GM19099 (cell line): ENCODE results near the gene IFNG.

Experiments
- POLR2A ChIP-seq: IDR thresholded peaks from 3 replicates; pipeline ENCODE4 v1.6.1; 2011; ENCODE audit warnings: low read depth; ENCODE audit not compliant: insufficient read length; ENCODE audit errors: extremely low read depth

Gene IFNG

GRCh38 chr12:68175557-68176061, 16.1 kb upstream of the IFNG start:
- no peak for TF ChIP-seq POLR2A

DNA sequence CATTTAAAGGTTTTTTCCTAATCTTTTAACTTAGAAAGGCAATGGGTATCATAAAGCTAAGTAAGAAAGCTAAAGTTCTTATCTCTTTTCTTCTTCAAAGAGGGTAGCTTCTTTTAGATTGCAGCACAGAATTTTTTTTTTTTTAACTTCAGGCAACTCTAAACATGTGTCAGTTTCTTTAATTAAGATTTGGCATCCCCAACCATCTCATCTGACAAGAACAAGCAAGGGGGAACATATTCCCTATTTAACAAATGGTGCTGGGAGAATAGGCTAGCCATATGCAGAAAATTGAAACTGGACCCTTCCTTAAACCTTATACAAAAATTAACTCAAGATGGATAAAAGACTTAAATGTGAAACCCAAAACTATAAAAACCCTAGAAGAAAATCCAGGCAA, 14.3 kb upstream of the IFNG start:
- no peak for TF ChIP-seq POLR2A

GRCh38 chr12:68170726-68171125, 11.2 kb upstream of the IFNG start:
- TF ChIP-seq POLR2A, result no peak

- TF ChIP-seq POLR2A, result no peak
Observed at GRCh38 chr12:68169213-68169889, 9.8 kb upstream of the IFNG start.

DNA sequence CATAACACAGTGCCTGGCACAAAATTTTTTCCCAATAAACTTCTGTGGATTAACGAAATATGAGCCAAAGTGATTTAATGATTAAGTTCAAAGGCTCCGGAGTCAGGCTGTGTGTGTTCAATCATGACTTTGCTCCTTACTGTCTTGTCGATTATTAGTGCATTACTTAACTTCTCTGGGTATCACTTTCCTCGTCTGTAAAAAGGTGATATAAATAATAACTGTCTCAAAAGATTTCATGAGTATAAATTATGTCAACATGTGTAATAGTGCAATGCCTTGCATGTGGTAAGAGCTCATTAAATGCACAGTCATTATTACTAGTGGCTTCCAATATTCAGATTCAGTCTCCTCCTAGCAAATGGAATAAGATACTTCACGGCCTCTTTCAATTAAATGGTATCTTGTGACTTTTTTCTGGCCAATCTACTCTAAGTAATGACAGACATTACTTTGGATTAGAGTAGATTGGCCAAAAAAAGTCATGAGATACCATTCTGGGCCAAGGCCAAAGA, 6.8 kb upstream of the IFNG start:
- no peak for TF ChIP-seq POLR2A

DNA sequence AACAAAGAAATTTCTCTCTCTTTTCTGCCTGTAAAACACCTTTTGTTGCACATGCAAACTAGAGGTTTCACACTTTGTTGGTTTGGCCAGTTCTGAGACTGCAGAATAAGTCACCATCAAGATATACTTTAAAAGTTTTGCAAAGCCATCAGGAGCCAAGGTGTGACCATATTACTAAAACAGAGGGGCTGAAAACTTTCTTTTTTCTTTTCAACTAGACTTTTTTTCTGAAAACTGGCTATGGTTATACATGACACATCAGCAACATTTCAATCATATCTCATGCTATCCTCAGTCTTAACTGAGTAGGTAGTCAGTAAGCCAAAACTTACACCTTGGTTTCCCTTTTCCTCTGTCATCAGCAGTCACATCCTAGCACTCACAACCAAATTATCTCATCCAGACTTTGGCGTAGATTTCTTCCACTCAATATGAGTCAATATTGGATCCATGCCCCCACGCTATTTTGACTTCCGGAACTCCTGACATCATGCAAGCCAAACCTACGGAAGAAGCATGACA, 4.1 kb upstream of the IFNG start:
- TF ChIP-seq POLR2A, result no peak

DNA sequence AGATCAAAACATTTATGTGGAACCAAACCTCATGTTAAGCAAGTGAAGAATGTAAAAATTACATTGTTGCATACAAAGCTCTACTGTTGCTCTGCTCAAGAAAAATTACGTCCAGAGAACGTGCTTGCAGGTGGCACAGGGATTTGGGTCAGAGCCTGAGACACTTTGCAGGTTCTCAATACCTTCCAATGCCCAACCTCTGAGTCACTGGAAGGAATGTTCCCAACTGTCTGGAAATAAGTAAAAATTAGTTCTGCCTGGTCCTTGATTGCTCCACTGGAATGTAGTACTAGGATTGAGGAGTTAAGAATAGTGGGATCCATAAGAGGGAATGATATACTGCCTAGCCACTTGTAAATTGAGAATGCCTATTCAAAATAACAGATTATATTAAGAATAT, 2.8 kb upstream of the IFNG start:
- no peak for TF ChIP-seq POLR2A

DNA sequence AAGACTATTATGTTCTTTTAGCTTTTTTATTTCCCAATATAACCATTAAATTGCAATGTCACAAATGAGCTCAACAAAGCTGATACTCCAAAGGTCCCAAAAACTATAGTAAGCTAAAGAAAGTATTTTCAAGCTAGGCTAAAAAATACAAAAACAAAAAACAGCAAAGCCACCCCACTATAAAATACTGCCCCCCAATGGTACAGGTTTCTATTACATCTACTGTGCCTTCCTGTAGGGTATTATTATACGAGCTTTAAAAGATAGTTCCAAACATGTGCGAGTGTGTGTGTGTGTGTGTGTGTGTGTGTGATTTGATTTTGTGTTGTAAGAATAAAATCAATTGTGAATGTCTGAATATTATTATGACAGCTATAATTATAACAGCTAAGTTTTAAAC, 1.1 kb downstream of the IFNG start:
- no peak for TF ChIP-seq POLR2A

DNA sequence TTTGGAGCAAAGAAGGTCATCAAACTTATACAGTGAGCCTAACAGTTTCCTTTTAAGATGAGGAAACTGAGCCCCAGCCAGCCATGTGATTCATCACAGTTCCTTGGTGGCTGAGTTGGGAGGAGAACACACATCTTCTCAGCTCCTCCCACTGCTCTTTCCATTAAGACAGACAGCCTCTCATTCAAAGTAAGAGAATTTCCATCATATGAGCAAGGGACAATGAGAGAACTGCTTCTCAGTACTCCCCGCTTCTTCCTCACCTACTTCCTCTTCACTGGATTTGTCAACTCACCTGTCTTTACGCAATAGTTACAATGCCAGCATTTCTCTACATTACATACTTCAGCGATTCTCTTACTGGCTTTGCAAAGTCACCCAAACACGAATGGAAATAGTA, 2.2 kb downstream of the IFNG start:
- TF ChIP-seq POLR2A, result no peak

DNA sequence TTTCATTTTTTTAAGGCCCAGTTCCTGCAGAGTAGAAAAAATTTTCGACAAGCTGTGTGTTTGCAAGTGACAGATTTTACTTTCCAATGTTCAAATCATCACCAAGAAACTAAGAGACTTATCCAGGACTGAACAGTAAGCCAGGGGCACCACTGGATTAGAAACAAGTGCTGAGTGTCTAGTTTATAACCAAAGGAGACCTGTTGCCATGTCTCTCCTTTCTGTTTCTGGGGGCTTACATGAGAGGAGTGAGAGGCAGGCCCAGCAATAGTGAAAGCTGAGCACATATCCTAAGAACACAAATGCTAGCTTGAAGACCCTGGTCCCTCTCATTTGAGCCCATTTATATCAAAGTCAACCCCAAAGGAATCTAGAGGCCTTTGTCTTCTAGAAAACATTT, 2.9 kb downstream of the IFNG start:
- TF ChIP-seq POLR2A, result no peak

DNA sequence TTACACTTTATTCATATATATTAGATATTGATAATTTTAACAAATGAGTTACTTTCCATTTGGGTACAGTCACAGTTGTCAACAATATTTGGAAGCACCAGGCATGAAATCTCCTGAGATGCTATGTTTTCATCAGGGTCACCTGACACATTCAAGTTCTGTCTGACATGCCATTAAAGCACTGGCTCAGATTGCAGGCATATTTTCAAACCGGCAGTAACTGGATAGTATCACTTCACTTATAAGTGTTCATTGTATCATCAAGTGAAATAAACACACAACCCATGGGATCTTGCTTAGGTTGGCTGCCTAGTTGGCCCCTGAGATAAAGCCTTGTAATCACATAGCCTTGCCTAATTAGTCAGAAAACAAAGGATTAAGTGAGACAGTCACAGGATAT, 4.8 kb downstream of the IFNG start:
- no peak for TF ChIP-seq POLR2A

GRCh38 chr12:68148261-68148951, 11.1 kb downstream of the IFNG start:
- TF ChIP-seq POLR2A, result no peak

- TF ChIP-seq POLR2A, result no peak
Observed at GRCh38 chr12:68140556-68140955, 19.0 kb downstream of the IFNG start.

GRCh38 chr12:68139941-68140340, 19.6 kb downstream of the IFNG start:
- no peak for TF ChIP-seq POLR2A

DNA sequence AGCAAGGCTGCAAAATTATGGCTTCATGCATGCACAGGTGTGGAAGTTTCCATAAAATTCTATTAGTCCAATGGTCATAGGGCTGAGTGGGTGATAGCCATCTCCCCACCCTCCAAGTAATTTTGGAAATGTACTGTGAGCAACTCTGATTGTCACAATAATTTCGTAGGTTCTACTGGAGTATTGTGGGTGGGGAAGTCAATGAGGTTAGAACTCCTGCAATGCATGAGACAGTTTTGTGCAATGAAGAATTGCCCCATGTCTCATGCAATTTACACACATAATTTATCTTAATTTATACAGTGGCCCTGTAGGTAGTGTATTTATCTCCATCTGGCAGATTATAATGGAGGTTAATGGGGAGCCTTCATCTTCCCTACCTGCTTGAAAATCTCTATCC, 20.5 kb downstream of the IFNG start:
- no peak for TF ChIP-seq POLR2A

- TF ChIP-seq POLR2A, result no peak
Observed at GRCh38 chr12:68138480-68138879, 21.1 kb downstream of the IFNG start.
